ENCODE results near the gene RALBP1.

Gene RALBP1

DNA sequence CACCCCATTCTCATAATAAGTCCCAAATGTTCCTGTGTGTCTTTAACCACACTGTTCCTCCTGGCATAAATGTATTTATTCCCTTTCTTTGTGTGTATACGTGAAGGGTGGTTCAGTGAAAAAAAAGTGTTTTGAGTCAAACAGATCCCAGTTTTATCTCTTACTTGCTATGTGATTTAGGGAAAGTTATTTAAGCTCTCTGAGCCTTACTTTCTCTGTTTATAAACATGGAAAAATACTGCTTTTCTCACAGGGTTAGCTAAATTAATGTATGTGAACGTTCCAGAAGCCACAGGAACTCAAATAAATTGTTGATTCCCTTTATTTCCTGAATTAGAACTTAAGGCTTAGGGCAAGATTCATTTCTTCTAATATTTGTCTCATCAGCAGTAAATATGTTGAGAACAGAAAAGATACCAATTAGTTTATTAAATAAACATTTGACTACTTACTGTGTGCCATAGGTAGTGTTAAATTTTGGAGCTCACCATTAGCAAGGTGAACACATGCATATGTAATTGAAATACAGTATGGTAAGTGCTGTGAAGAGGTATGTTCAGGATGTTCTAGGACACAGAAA is 33.2 kb downstream of the RALBP1 start:
- Histone ChIP-seq H3K9ac (ENCODE audit: insufficient read length) (peak overlapping the region; percentile 20), H3K27ac (peak overlapping the region; percentile 82), H3K9me3 (ENCODE audit: low read depth, low read length) (0 out of 2 replicates have a peak, but pooled peaks cover 3% of the 10 kb centered on the region), H3K36me3 (ENCODE audit: insufficient read depth, low read length) (no peaks in the 10 kb centered on the region; the same call in 1 of the 2 replicates), H3K4me3 (no peak overlapping the region)
- DNase-seq (ENCODE audit: low read depth, low spot score), result no peak
- TF ChIP-seq POLR2AphosphoS5 (IDR thresholded peaks at IDR 0.05; ENCODE audit: borderline replicate concordance, low read depth, low read length), result no peak
- no peak for TF ChIP-seq FOXP2 (optimal IDR thresholded peaks at IDR 0.05; ENCODE audit: control extremely low read depth, extremely low read length, insufficient read depth)
- TF ChIP-seq EZH2 (IDR thresholded peaks at IDR 0.05), result no peak

DNA sequence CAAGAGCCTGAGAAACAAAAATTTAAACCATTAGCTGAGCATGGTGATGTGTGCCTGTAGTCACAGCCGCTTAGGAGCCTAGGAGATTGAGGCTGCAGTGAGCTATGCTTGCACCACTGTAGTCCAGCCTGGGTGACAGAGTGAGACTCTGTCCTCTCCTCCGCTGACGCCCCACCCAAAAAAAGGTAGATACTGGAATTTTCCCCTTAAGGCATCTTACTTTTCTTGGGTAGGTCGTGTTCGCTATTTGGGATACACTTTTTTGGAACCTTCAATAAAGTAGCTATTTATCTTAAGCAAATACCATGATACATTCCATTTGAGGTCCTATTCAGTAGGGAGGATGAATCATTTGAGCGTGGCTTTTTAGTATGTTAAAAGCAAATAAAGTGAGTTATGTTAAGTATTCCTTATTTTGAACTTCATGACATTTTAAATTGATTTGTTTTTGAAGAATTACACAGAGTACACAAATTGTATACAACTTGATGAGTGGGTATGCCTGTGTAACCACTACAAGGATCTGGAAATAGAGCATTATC is 38.7 kb downstream of the RALBP1 start:
- Histone ChIP-seq H3K27ac (no peak overlapping the region), H3K36me3 (ENCODE audit: insufficient read depth, low read length) (peaks cover 10% of the 10 kb centered on the region), H3K9ac (ENCODE audit: insufficient read length) (no peak overlapping the region), H3K4me3 (no peak overlapping the region), H3K9me3 (ENCODE audit: low read depth, low read length) (no peaks in the 10 kb centered on the region)
- no peak for DNase-seq (ENCODE audit: low read depth, low spot score)
- no peak for TF ChIP-seq POLR2AphosphoS5 (IDR thresholded peaks at IDR 0.05; ENCODE audit: borderline replicate concordance, low read depth, low read length)
- no peak for TF ChIP-seq EZH2 (IDR thresholded peaks at IDR 0.05)
- TF ChIP-seq FOXP2 (optimal IDR thresholded peaks at IDR 0.05; ENCODE audit: control extremely low read depth, extremely low read length, insufficient read depth), result no peak

DNA sequence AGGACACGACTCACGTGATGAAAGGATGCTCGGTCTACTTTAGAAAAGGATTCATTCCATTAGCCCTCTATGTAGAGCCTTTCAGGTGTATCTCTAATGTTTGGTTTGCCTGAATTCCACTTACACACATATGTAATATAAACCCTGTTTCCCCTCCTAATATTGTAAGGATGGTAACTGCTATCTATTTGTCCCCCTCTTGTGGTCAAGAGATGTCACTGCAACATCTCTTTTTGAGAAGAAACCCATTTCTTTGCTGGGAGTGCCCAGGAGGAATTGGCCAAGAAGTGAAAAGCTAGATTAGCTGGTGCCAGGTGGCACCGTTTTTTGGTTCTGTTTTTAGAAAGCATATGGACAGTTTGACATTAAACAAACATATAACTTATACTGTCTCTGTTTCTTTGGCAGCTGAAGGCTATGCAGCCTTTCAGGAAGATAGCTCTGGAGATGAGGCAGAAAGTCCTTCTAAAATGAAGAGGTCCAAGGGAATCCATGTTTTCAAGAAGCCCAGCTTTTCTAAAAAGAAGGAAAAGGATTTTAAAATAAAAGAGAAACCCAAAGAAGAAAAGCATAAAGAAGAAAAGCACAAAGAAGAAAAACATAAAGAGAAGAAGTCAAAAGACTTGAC is 41.2 kb downstream of the RALBP1 start:
- no peak for DNase-seq (ENCODE audit: low read depth, low spot score)

DNA sequence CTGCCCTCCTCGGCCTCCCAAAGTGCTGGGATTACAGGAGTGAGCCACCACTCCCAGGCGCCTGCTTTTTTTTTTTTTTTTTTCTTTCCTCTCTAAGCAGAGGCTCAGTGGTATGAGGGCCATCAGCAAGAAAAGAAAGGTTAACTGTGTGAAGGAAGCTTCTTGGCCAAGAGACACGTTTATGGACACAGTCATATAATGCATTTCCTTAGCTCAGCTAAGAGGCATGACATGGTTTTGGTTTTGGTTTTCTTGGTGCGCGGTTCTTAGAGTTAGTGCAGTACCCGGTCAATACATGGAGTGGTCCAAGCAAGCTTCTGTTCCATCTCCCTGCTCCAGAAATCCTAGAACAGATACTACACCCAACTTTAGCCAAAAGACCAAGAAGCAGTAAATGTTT is 42.6 kb downstream of the RALBP1 start:
- Histone ChIP-seq H3K9ac (ENCODE audit: insufficient read length) (no peak overlapping the region), H3K9me3 (ENCODE audit: low read depth, low read length) (no peaks in the 10 kb centered on the region), H3K27ac (no peak overlapping the region), H3K36me3 (ENCODE audit: insufficient read depth, low read length) (peaks cover 17% of the 10 kb centered on the region), H3K4me3 (no peak overlapping the region)
- TF ChIP-seq POLR2AphosphoS5 (IDR thresholded peaks at IDR 0.05; ENCODE audit: borderline replicate concordance, low read depth, low read length), result no peak
- TF ChIP-seq FOXP2 (optimal IDR thresholded peaks at IDR 0.05; ENCODE audit: control extremely low read depth, extremely low read length, insufficient read depth), result no peak
- DNase-seq (ENCODE audit: low read depth, low spot score), result no peak

More for the DNA sequence above, 41.2 kb downstream of the RALBP1 start:
- no peak overlapping the region for H3K27ac ChIP-seq
- H3K4me3 ChIP-seq, result no peak overlapping the region
- no peak overlapping the region for H3K9ac ChIP-seq (ENCODE audit: insufficient read length)
- H3K9me3 ChIP-seq (ENCODE audit: low read depth, low read length), result no peaks in the 10 kb centered on the region
- peaks cover 10% of the 10 kb centered on the region for H3K36me3 ChIP-seq (ENCODE audit: insufficient read depth, low read length)
- TF ChIP-seq FOXP2 (optimal IDR thresholded peaks at IDR 0.05; ENCODE audit: control extremely low read depth, extremely low read length, insufficient read depth) (no peak), EZH2 (IDR thresholded peaks at IDR 0.05) (no peak)

DNA sequence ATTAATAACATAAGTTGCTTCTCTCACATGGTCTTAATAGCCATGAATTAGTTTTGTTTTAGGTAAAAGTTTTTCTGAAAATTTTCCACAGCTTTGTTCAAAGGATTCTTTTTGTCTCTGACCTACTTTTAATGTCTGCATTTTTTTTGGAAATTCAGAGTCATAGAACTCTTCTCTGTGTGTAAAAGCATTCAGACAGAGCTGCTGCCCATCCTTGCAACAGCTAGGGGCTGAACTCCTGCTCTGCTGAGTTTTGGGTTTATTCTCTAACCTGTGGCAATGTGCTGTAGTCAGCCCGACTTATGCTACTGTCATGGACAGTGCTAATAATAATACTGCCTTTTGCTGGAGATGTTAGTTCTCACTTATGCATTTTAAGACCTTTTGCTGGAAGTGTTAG is 44.1 kb downstream of the RALBP1 start:
- peaks cover 18% of the 10 kb centered on the region for H3K36me3 ChIP-seq (ENCODE audit: insufficient read depth, low read length)
- TF ChIP-seq POLR2AphosphoS5 (IDR thresholded peaks at IDR 0.05; ENCODE audit: borderline replicate concordance, low read depth, low read length) (no peak), EZH2 (IDR thresholded peaks at IDR 0.05) (no peak), FOXP2 (optimal IDR thresholded peaks at IDR 0.05; ENCODE audit: control extremely low read depth, extremely low read length, insufficient read depth) (no peak)
- no peaks in the 10 kb centered on the region for H3K9me3 ChIP-seq (ENCODE audit: low read depth, low read length)
- H3K27ac ChIP-seq, result no peak overlapping the region; the same call in 1 of the 2 replicates
- DNase-seq (ENCODE audit: low read depth, low spot score), result no peak
- no peak overlapping the region for H3K4me3 ChIP-seq
- no peak overlapping the region for H3K9ac ChIP-seq (ENCODE audit: insufficient read length)

DNA sequence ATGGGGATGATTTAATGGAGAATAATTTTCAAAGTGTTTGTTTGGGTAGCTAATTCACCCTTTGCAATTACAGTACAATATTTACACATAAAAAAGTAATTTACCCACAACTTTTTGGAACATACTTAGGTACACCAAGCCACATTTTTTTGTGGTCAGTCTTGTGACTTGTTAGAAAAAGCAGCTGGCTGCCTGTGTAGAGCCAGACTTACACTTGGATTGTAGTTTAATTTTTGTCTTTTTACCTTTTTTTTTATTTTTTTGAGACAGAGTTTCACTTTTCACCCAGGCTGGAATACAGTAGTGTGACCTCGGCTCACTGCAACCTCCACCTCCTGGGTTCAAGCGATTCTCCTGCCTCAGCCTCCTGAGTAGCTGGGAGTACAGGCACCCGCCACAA is 45.4 kb downstream of the RALBP1 start:
- H3K27ac ChIP-seq, result no peak overlapping the region
- H3K4me3 ChIP-seq, result no peak overlapping the region
- H3K9ac ChIP-seq (ENCODE audit: insufficient read length), result no peak overlapping the region
- no peak for DNase-seq (ENCODE audit: low read depth, low spot score)
- no peak for TF ChIP-seq POLR2AphosphoS5 (IDR thresholded peaks at IDR 0.05; ENCODE audit: borderline replicate concordance, low read depth, low read length)
- TF ChIP-seq EZH2 (IDR thresholded peaks at IDR 0.05), result no peak
- TF ChIP-seq FOXP2 (optimal IDR thresholded peaks at IDR 0.05; ENCODE audit: control extremely low read depth, extremely low read length, insufficient read depth), result no peak
- no peaks in the 10 kb centered on the region for H3K9me3 ChIP-seq (ENCODE audit: low read depth, low read length)
- peaks cover 28% of the 10 kb centered on the region for H3K36me3 ChIP-seq (ENCODE audit: insufficient read depth, low read length)

DNA sequence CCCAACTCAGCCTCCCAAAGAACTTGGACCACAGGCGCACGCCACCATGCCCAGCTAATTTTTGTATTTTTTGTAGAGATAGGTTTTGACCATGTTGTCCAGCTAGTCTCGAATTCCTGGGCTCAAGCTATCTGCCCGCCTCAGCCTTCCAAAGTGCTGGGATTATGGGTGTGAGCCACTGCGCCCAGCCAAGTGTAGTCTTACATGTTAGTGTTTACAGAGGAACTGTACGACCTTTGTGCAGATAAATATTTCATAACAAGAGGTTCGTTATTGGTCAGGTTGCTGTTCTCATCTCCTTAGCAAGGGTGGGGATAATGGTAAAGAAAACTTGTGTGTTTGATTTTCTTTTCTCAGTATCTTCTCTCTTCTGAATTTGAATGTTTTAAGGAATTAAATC is 46.5 kb downstream of the RALBP1 start:
- TF ChIP-seq FOXP2 (optimal IDR thresholded peaks at IDR 0.05; ENCODE audit: control extremely low read depth, extremely low read length, insufficient read depth) (no peak), POLR2AphosphoS5 (IDR thresholded peaks at IDR 0.05; ENCODE audit: borderline replicate concordance, low read depth, low read length) (no peak), EZH2 (IDR thresholded peaks at IDR 0.05) (no peak)
- no peak overlapping the region for H3K27ac ChIP-seq
- H3K9ac ChIP-seq (ENCODE audit: insufficient read length), result no peak overlapping the region
- H3K9me3 ChIP-seq (ENCODE audit: low read depth, low read length), result no peaks in the 10 kb centered on the region
- H3K36me3 ChIP-seq (ENCODE audit: insufficient read depth, low read length), result peaks cover 39% of the 10 kb centered on the region
- no peak overlapping the region for H3K4me3 ChIP-seq
- no peak for DNase-seq (ENCODE audit: low read depth, low spot score)

DNA sequence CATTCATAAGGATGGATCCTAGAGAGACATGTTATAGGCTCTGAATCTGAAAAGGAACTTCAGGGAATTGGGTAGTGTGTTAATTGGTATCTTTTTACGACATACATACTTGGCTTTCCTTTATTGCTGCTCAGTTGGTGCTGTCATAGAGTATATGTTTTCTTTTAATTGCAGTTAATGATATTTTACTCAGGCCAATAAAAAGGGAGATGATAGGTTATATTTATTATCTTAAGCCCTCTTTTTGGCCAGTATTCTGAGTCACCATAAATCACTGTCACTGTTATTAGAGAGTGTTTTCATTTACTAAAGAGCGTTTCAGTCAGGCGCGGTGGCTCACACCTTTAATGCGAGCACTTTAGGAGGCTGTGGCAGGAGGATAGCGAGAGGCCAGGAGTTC is 47.6 kb downstream of the RALBP1 start:
- Histone ChIP-seq H3K9ac (ENCODE audit: insufficient read length) (no peak overlapping the region), H3K36me3 (ENCODE audit: insufficient read depth, low read length) (peaks cover 44% of the 10 kb centered on the region), H3K4me3 (no peak overlapping the region), H3K9me3 (ENCODE audit: low read depth, low read length) (peaks cover 3% of the 10 kb centered on the region; the same call in 1 of the 2 replicates), H3K27ac (no peak overlapping the region)
- TF ChIP-seq POLR2AphosphoS5 (IDR thresholded peaks at IDR 0.05; ENCODE audit: borderline replicate concordance, low read depth, low read length) (no peak), EZH2 (IDR thresholded peaks at IDR 0.05) (no peak), FOXP2 (optimal IDR thresholded peaks at IDR 0.05; ENCODE audit: control extremely low read depth, extremely low read length, insufficient read depth) (no peak)
- DNase-seq (ENCODE audit: low read depth, low spot score), result no peak

All from SK-N-MC (cell line).